ENCODE measurements around the gene ZFPL1.

Gene ZFPL1

DNA sequence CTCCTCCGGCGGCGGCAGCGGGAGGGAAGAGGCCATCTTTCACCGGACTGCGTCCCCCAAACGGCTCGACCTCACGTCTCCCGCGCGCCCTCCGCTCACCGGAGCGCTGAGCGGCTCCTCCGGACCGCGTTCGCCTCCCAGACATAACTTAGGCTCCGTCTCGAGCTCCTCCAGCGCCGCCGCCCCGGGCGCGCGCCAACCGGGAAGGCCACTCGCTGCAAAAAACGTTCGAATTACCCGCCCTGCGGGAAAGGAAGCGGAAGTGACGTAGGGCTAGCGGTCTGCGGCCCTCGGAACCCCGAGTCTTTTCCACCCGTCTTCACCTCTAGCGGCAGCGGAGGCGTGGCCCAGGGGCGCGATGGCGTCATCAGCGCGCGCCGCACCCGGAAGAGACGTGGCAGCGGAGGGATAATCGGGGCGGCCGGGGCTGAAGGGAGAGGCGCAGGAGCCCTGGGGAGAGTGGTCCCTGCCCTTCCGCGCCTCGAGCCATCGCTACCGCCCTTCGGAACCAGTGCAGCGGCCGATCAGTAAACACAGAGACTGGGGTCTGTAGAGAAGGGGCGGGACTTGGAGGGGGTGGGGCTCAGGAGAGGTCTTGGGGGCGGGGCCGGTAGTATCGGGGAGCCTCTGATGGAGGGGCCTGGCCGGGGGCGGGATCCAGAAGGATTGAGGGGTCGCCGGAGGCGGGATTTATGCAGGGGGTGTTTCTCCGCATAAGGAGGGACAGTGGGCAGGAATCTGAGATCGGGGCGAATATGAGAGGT is at the start of gene ZFPL1, which contains the start of gene CDCA5:
Gene ZFPL1 (plus strand): TSS at position 389 of the 764 bp plus-strand sequence. CDS start 477 bp downstream, outside the sequence.
Gene CDCA5 (minus strand): TSS at position 207 of the 764 bp plus-strand sequence. CDS start 62 bp downstream, at position 145.
- Mint-ChIP-seq H3K36me3 (ENCODE audit: low read depth) (peaks cover 53% of the 10 kb centered on the region), H3K27ac (peak within 1 kb of the TSS; percentile 97), H3K4me3 (peak within 1 kb of the TSS; percentile 98), H3K27me3 (no peaks in the 10 kb centered on the region), H3K4me1 (peaks cover 54% of the 10 kb centered on the region), H3K9me3 (no peaks in the 10 kb centered on the region)
- DNase-seq (peak; percentile 99), ATAC-seq (peak; percentile 82)

- DNase-seq (no peak), ATAC-seq (no peak)
- Mint-ChIP-seq H3K36me3 (ENCODE audit: low read depth) (no peaks in the 10 kb centered on the region), H3K4me1 (no peaks in the 10 kb centered on the region), H3K27ac (no peak overlapping the region), H3K4me3 (no peak overlapping the region), H3K9me3 (no peaks in the 10 kb centered on the region), H3K27me3 (no peaks in the 10 kb centered on the region)
Observed at GRCh38 chr11:65034423-65034822, 49.6 kb upstream of the ZFPL1 start.

GRCh38 chr11:65035579-65035978 is 48.4 kb upstream of the ZFPL1 start:
- Mint-ChIP-seq H3K4me1 (peaks cover 2% of the 10 kb centered on the region), H3K9me3 (no peaks in the 10 kb centered on the region), H3K27me3 (no peaks in the 10 kb centered on the region), H3K36me3 (ENCODE audit: low read depth) (no peaks in the 10 kb centered on the region), H3K4me3 (no peak overlapping the region), H3K27ac (no peak overlapping the region)
- DNase-seq, result no peak
- no peak for ATAC-seq

DNA sequence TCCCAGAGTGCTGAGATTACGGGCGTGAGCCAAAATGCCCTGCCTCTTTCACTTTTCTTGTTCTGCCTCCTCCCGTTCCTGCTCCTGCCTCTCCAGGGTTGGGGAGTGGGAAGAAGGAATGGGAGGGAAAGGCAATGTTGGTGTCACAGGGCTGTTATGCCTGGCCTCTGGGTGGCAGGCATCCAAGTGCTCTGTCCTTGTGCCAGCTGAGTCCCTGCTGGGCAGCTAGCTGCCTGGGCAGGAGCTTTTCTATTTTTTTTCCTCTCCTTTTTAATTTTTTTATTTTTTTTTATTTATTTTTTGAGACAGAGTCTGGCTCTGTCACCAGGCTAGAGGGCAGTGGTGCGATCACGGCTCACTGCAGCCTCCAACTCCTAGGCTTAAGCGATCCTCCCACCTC is 47.1 kb upstream of the ZFPL1 start:
- H3K4me3 Mint-ChIP-seq, result no peak overlapping the region
- H3K36me3 Mint-ChIP-seq (ENCODE audit: low read depth), result no peaks in the 10 kb centered on the region
- no peaks in the 10 kb centered on the region for H3K9me3 Mint-ChIP-seq
- ATAC-seq (no peak), DNase-seq (no peak)
- H3K27ac Mint-ChIP-seq, result no peak overlapping the region
- H3K27me3 Mint-ChIP-seq, result no peaks in the 10 kb centered on the region
- H3K4me1 Mint-ChIP-seq, result peaks cover 6% of the 10 kb centered on the region

GRCh38 chr11:65040520-65040846 is 43.5 kb upstream of the ZFPL1 start:
- ATAC-seq (no peak), DNase-seq (no peak)
- H3K4me1 Mint-ChIP-seq, result peaks cover 15% of the 10 kb centered on the region
- no peaks in the 10 kb centered on the region for H3K27me3 Mint-ChIP-seq
- H3K27ac Mint-ChIP-seq, result peak overlapping the region; percentile 93
- H3K36me3 Mint-ChIP-seq (ENCODE audit: low read depth), result peaks cover 5% of the 10 kb centered on the region
- H3K9me3 Mint-ChIP-seq, result no peaks in the 10 kb centered on the region
- peak overlapping the region; percentile 84 for H3K4me3 Mint-ChIP-seq

GRCh38 chr11:65040847-65041622 is 43.0 kb upstream of the ZFPL1 start, which contains the start of gene SAC3D1:
TSS of gene SAC3D1 (plus strand) at chr11:65041210. CDS start at chr11:65041293, 83 bp downstream.
- DNase-seq (peak; percentile 86), ATAC-seq (peak; percentile 96)
- Mint-ChIP-seq H3K4me1 (peaks cover 15% of the 10 kb centered on the region), H3K9me3 (no peaks in the 10 kb centered on the region), H3K36me3 (ENCODE audit: low read depth) (peaks cover 5% of the 10 kb centered on the region), H3K27ac (peak within 1 kb of the TSS; percentile 93), H3K27me3 (no peaks in the 10 kb centered on the region), H3K4me3 (peak within 1 kb of the TSS; percentile 84)

DNA sequence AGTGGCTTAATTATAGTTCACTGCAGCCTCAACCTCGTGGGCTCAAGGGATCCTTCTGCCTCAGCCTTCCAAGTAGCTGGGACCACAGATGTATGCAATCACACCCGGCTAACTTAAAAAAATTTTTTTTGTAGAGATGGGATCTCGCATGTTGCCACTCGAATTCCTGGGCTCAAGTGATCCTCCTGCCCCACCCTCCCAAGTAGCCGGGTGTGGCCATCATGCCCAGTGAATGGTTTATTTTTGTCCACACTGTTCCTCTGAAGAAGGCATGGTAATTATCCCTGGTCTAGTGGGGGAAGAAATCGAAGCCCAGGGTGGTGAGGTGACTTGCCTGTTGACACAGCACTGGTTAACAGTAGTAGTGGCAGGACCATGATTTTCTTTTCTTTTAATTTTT is 41.1 kb upstream of the ZFPL1 start:
- Mint-ChIP-seq H3K36me3 (ENCODE audit: low read depth) (peaks cover 5% of the 10 kb centered on the region), H3K9me3 (no peaks in the 10 kb centered on the region), H3K4me1 (peaks cover 31% of the 10 kb centered on the region), H3K27me3 (peaks cover 2% of the 10 kb centered on the region), H3K27ac (no peak overlapping the region), H3K4me3 (peak overlapping the region; percentile 81)
- DNase-seq, result no peak
- ATAC-seq, result no peak

DNA sequence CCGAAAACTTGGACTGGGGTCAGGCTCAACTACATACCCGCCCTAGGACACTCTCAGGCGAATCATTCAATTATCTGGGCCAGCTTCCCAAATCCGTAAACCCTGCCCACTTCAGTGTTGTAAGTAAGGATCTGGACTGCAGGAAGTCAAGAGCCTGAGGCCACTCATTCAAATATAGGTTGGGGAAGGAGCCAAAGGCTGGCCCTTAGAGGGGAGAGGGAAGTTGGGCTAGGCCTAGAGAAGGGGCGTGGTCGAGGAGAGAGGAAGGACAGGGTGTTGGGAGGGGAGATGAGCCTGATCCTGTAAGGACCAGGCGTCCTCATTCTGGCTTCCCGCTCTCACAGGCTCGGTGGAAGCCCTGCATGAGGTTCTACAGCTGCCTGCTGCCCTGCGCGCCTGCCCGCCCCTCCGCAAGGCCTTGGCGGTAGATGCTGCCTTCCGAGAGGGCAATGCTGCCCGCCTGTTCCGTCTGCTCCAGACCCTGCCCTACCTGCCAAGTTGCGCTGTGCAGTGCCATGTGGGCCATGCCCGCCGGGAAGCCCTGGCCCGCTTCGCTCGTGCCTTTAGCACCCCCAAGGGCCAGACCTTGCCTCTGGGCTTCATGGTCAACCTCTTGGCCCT is 40.0 kb upstream of the ZFPL1 start:
- peaks cover 2% of the 10 kb centered on the region for H3K27me3 Mint-ChIP-seq
- H3K9me3 Mint-ChIP-seq, result no peaks in the 10 kb centered on the region
- no peak overlapping the region for H3K27ac Mint-ChIP-seq
- no peak overlapping the region for H3K4me3 Mint-ChIP-seq
- H3K4me1 Mint-ChIP-seq, result peaks cover 37% of the 10 kb centered on the region
- H3K36me3 Mint-ChIP-seq (ENCODE audit: low read depth), result peaks cover 5% of the 10 kb centered on the region
- DNase-seq, result no peak
- ATAC-seq, result no peak

- DNase-seq, result no peak
- peaks cover 2% of the 10 kb centered on the region for H3K27me3 Mint-ChIP-seq
- H3K36me3 Mint-ChIP-seq (ENCODE audit: low read depth), result peaks cover 5% of the 10 kb centered on the region
- no peaks in the 10 kb centered on the region for H3K9me3 Mint-ChIP-seq
- no peak overlapping the region for H3K27ac Mint-ChIP-seq
- peaks cover 37% of the 10 kb centered on the region for H3K4me1 Mint-ChIP-seq
- H3K4me3 Mint-ChIP-seq, result no peak overlapping the region
- no peak for ATAC-seq
Observed at GRCh38 chr11:65045061-65045460, 39.0 kb upstream of the ZFPL1 start.

GRCh38 chr11:65045728-65046127 is 38.3 kb upstream of the ZFPL1 start:
- Mint-ChIP-seq H3K4me3 (no peak overlapping the region), H3K4me1 (peaks cover 34% of the 10 kb centered on the region), H3K27me3 (peaks cover 2% of the 10 kb centered on the region), H3K9me3 (no peaks in the 10 kb centered on the region), H3K27ac (no peak overlapping the region), H3K36me3 (ENCODE audit: low read depth) (peaks cover 5% of the 10 kb centered on the region)
- no peak for DNase-seq
- no peak for ATAC-seq

DNA sequence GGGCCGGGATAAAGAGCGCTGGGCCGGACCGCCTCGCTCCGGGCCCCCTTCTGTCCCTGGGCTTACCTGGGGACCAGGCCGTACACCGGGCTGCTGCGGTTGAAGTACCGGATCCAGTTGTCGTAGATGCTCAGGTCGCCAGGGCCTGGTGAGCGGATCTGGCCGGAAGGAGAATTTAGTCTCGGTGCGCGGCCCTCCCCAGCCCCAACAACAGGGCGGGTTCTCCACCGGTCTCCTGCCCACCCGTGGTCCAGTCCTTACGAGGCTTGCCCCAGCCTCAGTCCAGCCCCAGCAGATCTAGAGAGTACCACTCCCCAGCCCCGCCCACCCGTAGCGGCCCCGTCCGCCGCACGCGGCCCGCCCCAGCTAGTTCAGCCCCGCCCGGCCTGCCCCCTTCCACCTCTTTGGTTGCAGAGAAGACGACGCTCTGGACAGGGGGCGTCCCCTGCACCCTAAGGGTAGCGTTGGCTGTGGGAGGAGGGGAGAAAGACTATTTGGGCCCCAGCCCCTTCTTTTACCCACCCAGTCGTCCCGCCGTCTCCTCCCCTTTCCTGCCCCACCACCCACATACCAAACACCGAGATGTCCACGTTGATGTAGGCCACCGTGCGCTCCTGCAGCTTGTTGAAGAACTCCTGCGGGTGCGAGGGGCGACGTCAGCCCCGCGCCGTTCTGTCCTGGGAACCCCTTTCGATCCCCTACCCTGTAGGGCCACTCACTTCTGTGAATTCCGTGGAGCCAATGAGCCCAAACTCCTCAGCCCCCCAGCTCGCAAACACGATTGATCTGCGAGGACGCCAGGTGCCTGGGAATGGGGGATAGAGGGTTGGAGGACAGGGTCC is 36.2 kb upstream of the ZFPL1 start:
- Mint-ChIP-seq H3K27ac (peak overlapping the region; percentile 49), H3K27me3 (peaks cover 2% of the 10 kb centered on the region), H3K4me3 (peak overlapping the region; percentile 81), H3K4me1 (peaks cover 24% of the 10 kb centered on the region), H3K9me3 (no peaks in the 10 kb centered on the region), H3K36me3 (ENCODE audit: low read depth) (peaks cover 5% of the 10 kb centered on the region)
- ATAC-seq, result peak; percentile 41
- DNase-seq, result peak; percentile 40

DNA sequence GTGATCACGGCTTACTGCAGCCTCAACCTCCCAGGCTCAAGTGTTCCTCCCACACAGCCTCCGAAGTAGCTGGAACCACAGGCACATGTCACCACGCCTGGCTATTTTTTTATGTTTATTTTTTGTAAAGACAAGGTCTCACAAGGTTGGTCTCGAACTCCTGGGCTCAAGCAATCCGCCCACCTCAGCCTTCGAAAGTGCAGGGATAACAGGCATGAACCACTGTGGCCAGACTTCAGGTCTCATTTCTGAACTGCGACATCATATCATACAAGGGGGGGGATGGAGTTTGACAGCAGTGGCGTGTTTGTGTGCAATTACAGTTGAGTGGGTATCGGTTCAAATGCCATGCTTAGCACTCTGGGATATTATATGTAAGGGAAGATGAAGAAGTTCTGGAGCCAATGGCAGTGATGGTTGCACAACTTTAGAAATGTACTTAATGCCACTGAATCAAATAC is 32.6 kb upstream of the ZFPL1 start:
- peaks cover 2% of the 10 kb centered on the region for H3K27me3 Mint-ChIP-seq
- peaks cover 29% of the 10 kb centered on the region for H3K4me1 Mint-ChIP-seq

GRCh38 chr11:65053827-65054508 is 30.1 kb upstream of the ZFPL1 start:
- Mint-ChIP-seq H3K36me3 (ENCODE audit: low read depth) (no peaks in the 10 kb centered on the region), H3K4me3 (no peak overlapping the region), H3K4me1 (peaks cover 10% of the 10 kb centered on the region), H3K27me3 (no peaks in the 10 kb centered on the region), H3K9me3 (no peaks in the 10 kb centered on the region), H3K27ac (peak overlapping the region; percentile 0)
- ATAC-seq (no peak), DNase-seq (no peak)

More for the DNA sequence above, 32.6 kb upstream of the ZFPL1 start:
- Mint-ChIP-seq H3K9me3 (no peaks in the 10 kb centered on the region), H3K27ac (no peak overlapping the region), H3K36me3 (ENCODE audit: low read depth) (no peaks in the 10 kb centered on the region), H3K4me3 (no peak overlapping the region)
- DNase-seq (no peak), ATAC-seq (no peak)

All from activated naive CD8-positive, alpha-beta T cell treated with anti-CD3 and anti-CD28 coated beads, Interleukin-2, amount 50 U/mL, for 24 hours (primary cell).